NCI-H774 (cell line): ENCODE data around the gene BTBD7.
"Not testable (repeated sequence)": the region's sequence is repeated elsewhere in the genome, so short reads cannot be mapped to it uniquely, and the experiment has no call there.

Source experiments
- DNase-seq: peaks from one replicate; lab custom pipeline; 2025; lab: John Stamatoyannopoulos, UW

BTBD7 gene, protein sequence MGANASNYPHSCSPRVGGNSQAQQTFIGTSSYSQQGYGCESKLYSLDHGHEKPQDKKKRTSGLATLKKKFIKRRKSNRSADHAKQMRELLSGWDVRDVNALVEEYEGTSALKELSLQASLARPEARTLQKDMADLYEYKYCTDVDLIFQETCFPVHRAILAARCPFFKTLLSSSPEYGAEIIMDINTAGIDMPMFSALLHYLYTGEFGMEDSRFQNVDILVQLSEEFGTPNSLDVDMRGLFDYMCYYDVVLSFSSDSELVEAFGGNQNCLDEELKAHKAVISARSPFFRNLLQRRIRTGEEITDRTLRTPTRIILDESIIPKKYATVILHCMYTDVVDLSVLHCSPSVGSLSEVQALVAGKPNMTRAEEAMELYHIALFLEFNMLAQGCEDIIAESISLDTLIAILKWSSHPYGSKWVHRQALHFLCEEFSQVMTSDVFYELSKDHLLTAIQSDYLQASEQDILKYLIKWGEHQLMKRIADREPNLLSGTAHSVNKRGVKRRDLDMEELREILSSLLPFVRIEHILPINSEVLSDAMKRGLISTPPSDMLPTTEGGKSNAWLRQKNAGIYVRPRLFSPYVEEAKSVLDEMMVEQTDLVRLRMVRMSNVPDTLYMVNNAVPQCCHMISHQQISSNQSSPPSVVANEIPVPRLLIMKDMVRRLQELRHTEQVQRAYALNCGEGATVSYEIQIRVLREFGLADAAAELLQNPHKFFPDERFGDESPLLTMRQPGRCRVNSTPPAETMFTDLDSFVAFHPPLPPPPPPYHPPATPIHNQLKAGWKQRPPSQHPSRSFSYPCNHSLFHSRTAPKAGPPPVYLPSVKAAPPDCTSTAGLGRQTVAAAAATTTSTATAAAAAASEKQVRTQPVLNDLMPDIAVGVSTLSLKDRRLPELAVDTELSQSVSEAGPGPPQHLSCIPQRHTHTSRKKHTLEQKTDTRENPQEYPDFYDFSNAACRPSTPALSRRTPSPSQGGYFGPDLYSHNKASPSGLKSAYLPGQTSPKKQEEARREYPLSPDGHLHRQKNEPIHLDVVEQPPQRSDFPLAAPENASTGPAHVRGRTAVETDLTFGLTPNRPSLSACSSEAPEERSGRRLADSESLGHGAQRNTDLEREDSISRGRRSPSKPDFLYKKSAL

DNA sequence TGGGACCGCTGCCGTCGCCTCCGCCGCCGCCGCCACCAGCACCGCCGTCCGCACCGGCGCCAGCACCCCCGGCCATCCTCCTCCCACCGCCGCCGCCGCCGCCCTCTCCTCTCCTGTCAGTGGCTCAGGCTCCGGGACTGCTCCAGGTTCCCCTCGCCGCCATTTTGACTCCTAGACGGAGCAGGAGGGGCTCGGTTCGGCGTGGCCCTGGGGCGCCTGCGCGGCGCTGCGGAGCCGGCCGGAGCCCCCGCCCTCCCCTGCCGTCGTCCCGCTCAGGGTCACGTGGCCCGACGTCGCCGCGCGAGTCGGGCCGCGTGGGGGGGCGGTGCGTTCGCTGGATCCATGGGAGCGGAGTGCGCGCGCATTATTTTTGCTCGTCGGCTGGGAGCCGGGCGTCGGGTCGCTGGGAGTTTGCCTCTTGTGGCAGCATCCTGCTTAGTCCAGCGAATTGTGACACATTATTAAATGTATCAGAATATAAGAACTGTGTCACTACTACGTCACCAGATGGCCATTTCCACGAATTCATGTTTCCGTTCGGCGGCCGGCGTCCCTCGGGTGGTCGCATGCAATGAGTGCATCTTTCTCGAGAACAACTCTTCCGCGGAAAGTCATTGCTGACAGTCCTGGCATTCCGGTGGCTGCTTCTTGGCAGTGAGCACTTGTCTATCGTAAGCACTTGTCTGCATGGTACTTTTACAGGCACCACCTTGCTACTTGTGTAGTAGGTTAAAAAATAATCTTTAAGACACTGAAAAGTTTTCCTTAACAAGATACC lies at the start of gene BTBD7:
BTBD7 (minus strand) TSS at position 184 of the 778 bp plus-strand sequence. CDS start 36,985 bp downstream, outside the sequence.
- peak; percentile 97 for DNase-seq

DNA sequence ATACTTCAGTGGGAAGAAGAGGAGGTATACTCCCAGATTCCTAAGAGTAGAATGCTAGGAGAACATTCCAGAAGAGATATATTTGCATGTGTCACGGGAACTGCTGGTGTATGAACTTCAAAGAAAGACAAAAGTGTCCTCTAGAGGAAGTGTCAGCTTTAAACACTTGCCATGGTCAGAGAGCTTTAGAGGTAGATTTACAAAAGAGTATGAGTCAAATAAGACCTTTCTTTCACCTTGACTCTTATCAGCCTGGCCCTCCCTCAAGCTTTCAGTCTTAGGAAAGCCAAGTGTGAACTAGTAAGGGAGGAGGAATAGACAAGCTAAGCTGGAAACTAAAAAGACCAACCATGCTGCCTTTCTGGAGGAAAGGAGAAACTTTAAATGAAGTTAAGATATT lies 48.8 kb upstream of the BTBD7 start:
- DNase-seq = no peak

DNA sequence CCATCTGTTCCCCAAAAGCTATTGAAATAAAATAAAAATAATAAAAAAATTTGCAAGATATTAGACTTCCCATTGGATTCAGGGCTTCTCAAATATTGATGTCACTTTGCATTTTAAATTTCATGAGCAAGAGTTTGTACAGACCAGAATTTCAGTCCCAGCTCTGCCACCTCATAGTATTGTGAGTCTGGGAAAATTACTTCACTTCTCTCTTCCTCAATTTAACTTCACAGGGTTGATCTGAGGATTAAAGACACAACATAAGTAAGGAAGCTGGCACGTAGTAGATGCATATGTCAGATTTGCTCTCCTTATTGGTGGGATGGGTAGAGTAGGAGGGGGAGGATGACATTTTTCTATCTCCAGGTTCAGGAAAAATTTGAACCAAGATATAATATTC lies 47.0 kb upstream of the BTBD7 start:
- DNase-seq = no peak

DNA sequence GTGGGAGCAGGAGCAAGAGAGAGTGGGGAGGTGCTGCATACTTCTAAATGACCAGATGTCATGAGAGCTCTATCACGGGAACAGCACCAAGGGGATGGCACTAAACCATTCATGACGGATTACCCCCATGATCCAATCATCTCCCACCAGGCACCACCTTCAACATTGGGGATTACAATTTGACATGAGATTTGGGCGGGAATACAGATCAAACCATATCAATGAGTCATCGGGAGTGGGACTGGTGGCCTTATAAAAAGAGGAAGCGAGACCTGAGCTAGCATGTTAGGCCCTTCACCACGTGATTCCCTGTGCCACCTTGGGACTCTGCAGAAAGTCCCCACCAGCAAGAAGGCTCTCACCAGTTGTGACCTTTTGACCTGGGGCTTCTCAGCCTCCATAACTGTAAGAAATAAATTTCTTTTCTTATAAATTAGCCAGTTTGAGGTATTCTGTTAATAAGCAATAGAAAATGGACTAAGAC lies 42.9 kb upstream of the BTBD7 start:
- DNase-seq = no peak

DNA sequence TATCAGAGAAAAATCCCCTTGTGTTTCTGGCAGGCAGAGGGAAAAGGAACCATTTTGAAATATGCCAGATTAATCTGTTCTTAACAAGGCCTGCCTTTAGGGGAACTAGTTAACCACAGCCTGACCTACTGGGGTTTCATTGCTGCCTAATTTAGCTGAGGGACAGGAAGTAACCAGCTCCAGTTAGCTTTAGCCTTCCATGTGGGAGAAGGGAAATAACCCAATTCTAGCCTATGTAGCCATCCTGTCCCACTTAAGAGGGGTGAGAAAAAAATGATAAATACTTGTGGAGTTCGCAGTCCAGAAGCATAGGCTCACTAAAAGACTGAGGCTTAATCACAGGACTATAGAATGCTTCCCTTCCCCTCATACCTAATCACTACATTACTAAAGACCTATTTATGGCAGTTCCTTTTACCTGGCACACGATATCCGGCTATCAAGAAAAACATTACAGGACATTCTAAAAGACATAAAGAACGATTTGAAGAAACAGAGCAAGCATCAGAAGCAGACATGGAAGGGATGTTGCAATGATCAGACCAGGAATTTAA lies 37.0 kb upstream of the BTBD7 start:
- no peak for DNase-seq

DNA sequence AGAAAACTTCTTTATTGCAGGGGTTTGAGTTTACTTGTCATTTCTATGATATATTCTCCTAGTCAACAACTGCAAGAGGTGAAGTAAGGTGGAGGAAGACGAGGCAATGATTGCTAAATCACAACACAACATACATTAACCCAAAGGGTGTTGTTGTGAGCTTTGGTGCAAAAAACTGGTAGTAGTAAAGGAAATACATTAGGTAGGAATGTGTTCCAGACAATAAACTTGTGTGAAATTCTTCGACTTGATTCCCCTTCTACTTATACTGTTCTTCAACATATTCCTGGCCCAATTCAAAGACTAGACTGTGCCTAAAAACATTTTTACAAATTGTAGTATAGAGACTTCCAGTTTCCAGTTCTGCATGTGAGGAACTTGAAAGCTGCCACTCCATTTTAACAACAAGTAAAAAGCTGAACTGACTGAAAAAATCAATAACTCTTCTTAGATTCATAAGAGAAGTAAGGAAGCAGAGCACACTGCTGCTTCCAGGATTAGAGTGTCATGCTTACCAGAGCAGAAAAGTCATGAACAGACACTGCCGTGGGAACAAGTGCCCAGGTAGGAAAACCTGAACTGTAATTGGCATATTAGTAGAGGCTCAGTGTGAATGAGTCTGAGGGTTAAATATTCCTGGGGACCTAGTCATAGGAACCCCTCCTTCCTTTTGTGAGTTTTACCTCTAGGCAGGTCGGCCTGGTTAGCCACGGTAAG lies 36.3 kb upstream of the BTBD7 start:
- no peak for DNase-seq

DNA sequence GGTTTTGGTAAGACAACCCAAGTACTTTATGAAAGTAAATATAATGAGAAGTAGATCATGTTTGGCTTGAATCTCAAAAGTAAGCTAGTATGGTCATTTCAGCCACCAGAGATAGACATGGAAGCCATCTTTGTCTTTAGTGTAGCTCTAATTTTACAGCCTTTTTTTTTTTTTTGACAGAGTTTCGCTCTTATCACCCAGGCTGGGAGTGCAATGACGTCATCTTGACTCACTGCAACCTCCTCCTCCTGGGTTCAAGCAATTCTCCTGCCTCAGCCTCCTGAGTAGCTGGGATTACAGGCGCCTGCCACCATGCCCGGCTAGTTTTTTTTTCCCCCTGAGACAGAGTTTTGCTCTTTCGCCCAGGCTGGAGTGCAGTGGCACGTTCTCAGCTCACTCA lies 22.0 kb upstream of the BTBD7 start:
- not testable (repeated sequence) for DNase-seq

DNA sequence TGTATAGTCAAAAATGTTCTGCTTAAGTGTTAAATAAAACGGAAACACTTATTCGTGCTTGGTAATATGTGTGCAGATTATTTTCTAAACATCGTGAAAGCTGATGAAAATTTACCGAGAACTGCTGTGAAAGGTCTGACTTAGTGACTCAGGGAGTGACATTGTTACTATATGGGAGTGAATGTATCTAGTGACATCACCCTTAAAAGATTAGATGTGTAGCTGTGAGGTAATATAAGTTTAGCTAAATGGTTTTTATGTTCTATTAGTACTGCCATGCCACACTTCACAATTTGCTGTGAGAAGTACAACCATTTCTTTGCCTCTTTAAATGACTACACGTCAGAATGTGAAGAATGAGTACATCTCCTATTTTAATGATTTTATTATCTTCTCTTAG lies 15.5 kb upstream of the BTBD7 start:
- DNase-seq = no peak

DNA sequence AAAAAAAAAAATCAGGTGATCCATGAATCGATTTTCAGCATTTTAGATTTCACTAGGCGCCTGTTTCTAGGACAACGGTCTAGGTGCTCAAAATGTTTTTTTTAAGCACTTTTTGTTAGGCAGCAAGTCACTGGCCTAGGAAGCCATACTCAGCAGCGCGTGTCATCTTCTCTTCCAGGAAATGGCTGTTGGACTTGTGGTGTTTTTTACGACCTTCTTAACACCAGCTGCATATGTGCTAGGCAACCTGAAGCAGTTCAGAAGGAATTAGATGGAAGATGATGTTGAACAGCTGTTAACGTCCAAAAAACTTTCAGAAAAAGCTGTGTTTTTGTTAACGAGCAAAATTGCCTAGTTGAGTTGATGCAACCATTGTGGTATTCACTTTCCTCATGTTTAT lies 15.0 kb upstream of the BTBD7 start:
- no peak for DNase-seq

DNA sequence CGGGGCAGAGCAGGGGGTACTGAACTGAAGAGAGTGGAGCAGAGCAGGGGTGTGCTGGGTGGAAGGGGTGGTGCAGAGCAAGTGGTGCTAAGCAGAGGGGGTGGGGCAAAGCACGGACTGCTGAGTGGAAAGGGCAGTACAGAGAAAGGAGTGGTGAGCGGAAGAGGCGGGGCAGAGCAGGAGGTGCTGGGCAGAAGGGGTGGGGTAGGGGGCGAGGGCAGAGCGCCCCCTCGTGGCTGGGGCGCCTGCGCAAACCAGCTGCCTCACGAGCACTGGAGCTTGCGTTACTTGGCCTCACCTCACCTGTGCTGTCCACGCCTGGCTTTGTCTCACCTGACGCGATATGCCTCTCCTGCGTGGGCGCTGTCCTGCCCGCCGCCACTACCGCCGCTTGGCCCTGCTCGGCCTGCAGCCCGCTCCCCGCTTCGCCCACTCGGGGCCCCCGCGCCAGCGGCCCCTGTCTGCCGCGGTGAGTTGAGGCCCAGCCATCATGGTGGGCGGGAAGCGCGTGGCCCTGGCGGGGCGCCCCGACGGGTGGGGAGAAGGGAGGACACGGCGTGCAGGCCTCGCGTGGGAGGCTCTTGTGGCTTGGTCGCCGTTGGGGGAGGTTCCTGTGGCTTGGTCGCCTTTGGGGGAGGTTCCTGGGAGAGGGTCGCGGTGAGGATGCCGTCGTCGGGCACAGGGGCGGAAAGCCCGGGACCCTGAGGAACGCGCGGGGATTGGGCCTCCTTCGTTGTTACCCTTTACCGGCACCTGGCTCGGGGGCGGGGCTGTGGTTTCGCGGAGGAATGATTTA lies 14.3 kb upstream of the BTBD7 start, which contains the start of gene COX8C:
COX8C (plus strand) TSS at position 257 of the 796 bp plus-strand sequence; CDS start at position 344, 87 bp downstream.
- DNase-seq = no peak

DNA sequence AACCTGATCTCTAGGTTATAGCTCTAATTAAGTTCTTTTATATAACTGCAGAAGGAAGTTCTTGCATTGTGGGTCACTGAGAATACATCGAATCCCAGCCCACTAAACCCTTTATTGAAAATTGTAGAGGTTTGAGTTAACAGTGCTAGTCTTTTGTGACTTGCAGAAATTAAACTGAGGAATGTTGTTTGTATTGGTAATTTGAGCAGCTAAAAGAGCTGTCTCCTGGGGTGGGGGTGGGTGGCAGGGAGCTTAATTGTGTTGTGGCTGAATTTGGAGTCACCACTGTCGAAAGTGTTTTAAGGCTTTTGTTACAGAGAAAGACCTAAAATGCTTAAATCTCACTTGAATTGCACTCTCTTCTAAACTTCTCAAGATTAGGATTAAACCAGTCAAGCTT lies 11.0 kb upstream of the BTBD7 start:
- no peak for DNase-seq

DNA sequence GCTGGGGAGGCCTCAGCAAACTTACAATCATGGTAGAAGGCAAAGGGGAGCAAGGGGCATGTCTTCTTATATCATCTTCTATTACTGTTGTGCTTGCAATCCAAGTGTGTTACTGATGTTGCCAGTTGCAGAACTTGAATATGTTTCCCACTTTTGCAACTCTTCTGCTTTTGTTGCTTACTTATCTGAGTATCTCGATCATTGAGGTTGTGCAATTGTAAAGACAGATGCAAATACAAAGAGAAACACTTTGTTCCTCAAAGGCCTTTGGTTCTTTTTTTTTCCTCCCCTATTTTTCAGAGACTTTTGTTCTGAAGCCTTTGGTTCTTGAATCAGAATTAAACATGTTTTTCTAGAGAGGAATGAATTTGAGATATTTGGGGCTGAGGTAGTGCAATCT lies 10.4 kb upstream of the BTBD7 start:
- DNase-seq = no peak

DNA sequence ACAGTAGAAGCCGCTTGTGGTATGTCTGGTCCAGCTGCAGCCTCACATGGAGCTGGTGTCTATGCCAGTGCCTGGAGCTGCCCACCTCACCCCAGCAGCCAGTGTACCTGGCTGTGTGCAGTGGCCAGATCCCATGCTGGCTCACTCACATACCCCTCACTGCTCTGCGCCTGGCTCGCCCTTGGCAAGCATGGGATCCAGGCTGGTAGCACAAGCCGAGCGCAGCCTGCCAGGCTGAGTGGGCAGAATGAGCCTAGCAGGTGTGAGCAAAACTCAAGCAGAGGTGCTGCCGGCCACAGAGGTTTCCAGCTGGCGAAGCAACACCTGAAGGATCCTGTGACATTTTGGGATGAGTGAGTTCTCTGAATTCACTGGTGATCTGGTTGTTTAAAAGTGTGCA lies 5.0 kb upstream of the BTBD7 start:
- no peak for DNase-seq

DNA sequence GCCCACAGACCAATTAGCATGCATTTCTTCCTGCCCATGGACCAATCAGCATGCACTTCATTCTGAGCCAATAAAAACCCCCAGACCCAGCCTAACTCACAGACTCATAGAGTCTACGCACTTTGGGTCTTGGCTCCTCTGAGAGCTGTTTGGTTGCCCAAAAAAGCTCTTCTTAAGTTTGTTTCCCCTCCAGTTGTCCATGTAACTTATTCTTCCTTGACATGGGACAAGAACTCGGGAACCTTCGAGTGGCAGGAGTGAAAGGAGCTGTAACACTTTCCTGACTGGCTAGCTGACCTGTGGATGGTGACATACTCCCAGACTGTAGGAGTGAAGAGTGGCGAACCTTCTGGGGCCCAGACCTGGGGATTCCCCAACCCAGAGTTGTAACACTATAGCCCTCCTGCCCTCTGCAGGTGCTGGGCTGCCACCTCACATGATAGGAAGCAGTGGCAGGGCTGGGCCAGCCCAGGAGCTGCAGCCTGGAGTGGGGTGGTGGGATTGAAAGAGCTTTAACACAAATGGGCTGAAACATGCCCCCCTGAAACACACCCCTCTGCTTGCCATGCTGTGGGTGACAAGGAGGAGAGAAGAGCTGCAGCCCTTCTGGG lies 4.4 kb upstream of the BTBD7 start:
- no peak for DNase-seq

DNA sequence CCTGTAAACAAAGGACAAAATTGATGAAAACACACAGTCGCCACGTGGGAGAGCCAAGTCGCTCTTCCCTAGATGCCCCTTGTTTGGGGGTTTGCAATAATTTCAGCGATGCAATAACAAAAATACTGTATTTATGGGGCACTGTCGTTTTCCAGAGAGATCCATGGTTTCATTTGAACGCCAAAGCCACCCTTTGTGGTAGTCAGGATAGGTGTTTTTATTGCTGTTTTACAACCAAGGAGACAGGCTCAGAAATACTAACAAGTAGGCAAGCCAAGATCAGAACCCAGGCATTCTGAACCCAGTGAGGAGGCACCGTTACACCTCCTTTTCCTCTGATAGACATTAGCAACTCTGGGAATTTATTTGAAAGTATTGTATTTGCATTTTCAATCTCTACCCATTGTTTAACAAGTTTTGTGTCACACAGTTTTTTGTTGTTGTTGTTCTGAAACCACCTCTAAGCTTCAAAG lies 831 bp upstream of the BTBD7 start:
- DNase-seq = no peak

DNA sequence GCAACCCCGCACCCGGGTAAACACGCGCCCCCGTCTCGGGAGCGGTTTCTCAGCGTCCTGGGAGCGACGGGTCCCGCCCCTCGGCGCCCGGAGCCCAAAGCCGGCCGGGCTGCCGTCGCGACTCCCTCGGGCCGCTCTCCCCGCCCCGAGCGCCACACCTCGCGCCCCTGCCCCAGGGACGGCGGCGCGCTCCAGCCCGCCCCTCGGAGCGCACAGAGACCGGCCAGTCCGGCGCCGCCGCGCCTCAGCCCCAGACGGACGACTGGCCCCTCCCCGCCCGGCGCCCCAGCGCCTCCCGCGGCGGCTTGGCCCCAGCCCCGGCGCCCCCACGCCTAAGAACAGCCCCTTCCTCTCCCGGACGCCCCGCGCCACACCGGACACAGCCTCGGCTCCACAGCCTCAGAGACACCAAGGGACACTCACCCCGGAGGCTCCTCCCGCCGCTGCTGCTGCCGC lies 411 bp downstream of the BTBD7 start:
- peak; percentile 45 for DNase-seq

DNA sequence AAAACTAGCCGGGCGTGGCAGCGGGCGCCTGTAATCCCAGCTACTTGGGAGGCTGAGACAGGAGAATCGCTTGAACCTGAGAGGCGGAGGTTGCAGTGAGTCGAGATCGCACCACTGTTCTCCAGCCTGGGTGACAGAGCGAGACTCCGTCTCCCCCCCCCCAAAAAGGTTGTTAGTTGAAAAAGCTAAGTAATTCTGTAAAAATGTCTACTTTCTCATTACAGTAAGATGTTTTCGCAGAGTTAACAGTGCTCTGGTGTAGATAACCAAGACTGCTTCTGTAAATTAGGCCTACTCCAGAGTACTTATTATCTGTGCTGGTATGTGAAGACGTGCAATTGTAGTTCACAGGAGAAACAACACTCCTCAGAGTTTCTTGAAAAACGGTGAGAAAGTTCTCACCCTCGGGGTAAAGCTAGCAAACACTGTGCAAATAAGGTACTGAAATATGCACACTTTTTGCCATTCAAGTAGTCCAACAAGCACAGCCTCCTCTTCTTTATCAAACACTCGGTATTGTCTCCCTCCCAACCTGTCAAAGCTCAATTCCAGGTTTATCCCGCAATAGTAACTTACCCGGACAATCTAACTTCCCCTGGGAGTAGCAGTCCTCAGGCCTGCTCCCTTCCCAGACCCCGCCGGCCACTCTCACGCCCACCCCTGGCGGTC lies 974 bp downstream of the BTBD7 start:
- DNase-seq = no peak

DNA sequence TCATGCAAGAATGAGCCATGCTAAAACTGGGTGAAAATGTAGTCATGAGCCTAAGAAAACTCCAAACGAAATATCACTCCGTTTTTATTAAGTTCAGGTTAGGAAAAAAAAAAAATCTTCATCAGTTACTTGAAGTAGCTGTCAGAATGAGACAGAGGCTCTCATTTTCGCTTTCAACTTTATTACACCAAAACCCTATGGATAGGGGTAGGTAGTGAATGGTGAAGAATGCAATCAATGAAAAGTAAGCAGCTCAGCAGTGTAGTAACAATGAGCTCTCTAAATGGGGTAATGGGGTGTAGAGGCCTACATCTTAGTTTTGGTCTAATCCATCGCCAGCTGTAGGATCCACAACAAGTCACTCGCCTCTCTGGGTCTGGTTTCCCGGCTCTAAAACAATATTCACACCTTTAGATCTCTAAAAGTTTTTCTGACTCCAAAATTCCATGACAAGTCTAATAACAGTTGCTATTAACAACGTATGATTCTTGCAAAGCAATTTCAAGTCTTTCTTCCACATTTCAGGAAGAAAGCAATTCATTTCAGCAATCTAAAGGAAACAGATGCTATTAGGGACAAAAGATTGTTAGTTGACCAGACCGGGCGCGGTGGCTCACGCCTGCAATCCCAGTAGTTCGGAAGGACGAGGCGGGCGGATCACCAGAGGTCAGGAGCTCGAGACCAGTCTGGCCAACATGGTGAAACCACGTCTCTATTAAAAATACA lies 1.7 kb downstream of the BTBD7 start:
- no peak for DNase-seq
